HepG2 (cell line): Measurements from ENCODE around the gene CD151. TPM values are rescaled to one million over a fixed set of nuclear protein-coding genes. Genes with fewer than 3 reads are reported as not detected.

Experiments
- AHR ChIP-seq: IDR thresholded peaks from 2 replicates; pipeline ENCODE4 v1.6.1; 2018; ENCODE audit warnings: missing genetic modification reagents, missing compliant biosample characterization
- ATF7 ChIP-seq, 2 experiments: fragments of 450-650 bp in 1 of 2; sonication (generic) in 1 of 2; formaldehyde crosslinking in 1 of 2; IDR thresholded peaks; 2 replicates each; pipeline versions ENCODE4 v1.4.0 to v1.6.1; 2016 to 2020; ENCODE audit warnings: antibody characterized with exemption in 1 of 2, mild to moderate bottlenecking in 1 of 2, missing genetic modification reagents in 1 of 2
- CREM ChIP-seq, 2 experiments: sonication (generic) in 1 of 2; formaldehyde crosslinking in 1 of 2; IDR thresholded peaks; 2 replicates each; pipeline versions ENCODE4 v1.4.0 to v1.6.1; 2016 to 2020; ENCODE audit warnings: antibody characterized with exemption in 1 of 2, mild to moderate bottlenecking in 1 of 2, missing genetic modification reagents in 1 of 2
- POLR2A ChIP-seq, 2 experiments: IDR thresholded peaks; 2 replicates each; pipeline ENCODE4 v1.6.1; 2011; ENCODE audit warnings: low read depth in 2 of 2, low read length in 2 of 2, mild to moderate bottlenecking in 1 of 2, moderate library complexity in 1 of 2; ENCODE audit not compliant: insufficient read depth in 1 of 2
- TRIM24 ChIP-seq: sonication (generic); formaldehyde crosslinking; IDR thresholded peaks from 2 replicates; pipeline ENCODE4 v1.8.0; 2022; ENCODE audit warnings: mild to moderate bottlenecking, missing genetic modification reagents
- YEATS2 ChIP-seq: sonication (generic); formaldehyde crosslinking; IDR thresholded peaks from 2 replicates; pipeline ENCODE4 v1.4.0; 2020; ENCODE audit warnings: missing genetic modification reagents, borderline replicate concordance
- ZBTB7A ChIP-seq: sonication (generic); formaldehyde crosslinking; IDR thresholded peaks from 2 replicates; pipeline ENCODE4 v1.8.0; 2022; ENCODE audit warnings: mild to moderate bottlenecking, missing genetic modification reagents
- ZFYVE20 ChIP-seq: sonication (generic); formaldehyde crosslinking; IDR thresholded peaks from 2 replicates; pipeline ENCODE4 v1.8.0; 2023; ENCODE audit warnings: low read depth, mild to moderate bottlenecking, moderate library complexity, missing genetic modification reagents, borderline replicate concordance
- ZMYM4 ChIP-seq: sonication (generic); formaldehyde crosslinking; IDR thresholded peaks from 2 replicates; pipeline ENCODE4 v1.8.1; 2023; ENCODE audit warnings: mild to moderate bottlenecking, missing genetic modification reagents
- ZNF225 ChIP-seq: sonication (generic); formaldehyde crosslinking; IDR thresholded peaks from 2 replicates; pipeline ENCODE4 v1.4.0; 2020; ENCODE audit warnings: mild to moderate bottlenecking, missing genetic modification reagents
- ZNF256 ChIP-seq: sonication (generic); formaldehyde crosslinking; conservative IDR thresholded peaks from 2 replicates; pipeline ENCODE4 v1.4.0; 2020; ENCODE audit warnings: missing genetic modification reagents
- ZNF350 ChIP-seq: sonication (generic); formaldehyde crosslinking; IDR thresholded peaks from 2 replicates; pipeline ENCODE4 v1.4.0; 2020; ENCODE audit warnings: mild to moderate bottlenecking, low read depth, missing genetic modification reagents, borderline replicate concordance
- ZNF589 ChIP-seq: sonication (generic); formaldehyde crosslinking; conservative IDR thresholded peaks from 2 replicates; pipeline ENCODE4 v1.8.0; 2022; ENCODE audit warnings: mild to moderate bottlenecking, moderate library complexity, missing genetic modification reagents
- ZNF605 ChIP-seq: sonication (generic); formaldehyde crosslinking; IDR thresholded peaks from 2 replicates; pipeline ENCODE4 v1.8.0; 2022; ENCODE audit warnings: mild to moderate bottlenecking, missing genetic modification reagents
- ZNF660 ChIP-seq: sonication (generic); formaldehyde crosslinking; IDR thresholded peaks from 2 replicates; pipeline ENCODE4 v1.5.1; 2020; ENCODE audit warnings: mild to moderate bottlenecking, low read depth, missing genetic modification reagents, borderline replicate concordance
- polyA plus RNA-seq, 8 experiments: library from polyadenylated mRNA; depleted of rRNA in 3 of 8; stranded (reverse) in 7 of 8; unstranded in 1 of 8; fragments of >200 nt; fragmentation: Illumina TruSeq in 4 of 8; extraction: Trizol in 4 of 8; gene quantifications; 2 replicates each; pipeline versions ENCODE4 v1.2.1 to v1.2.3, GENCODE V29; 2011 to 2016; ENCODE audit warnings: low read depth in 4 of 8, missing spikeins in 1 of 8, mixed read lengths in 1 of 8; ENCODE audit not compliant: insufficient read depth in 1 of 8
- total RNA-seq, 5 experiments: library from RNA; depleted of rRNA; stranded (reverse); fragments of >200 nt; fragmentation: Illumina TruSeq; extraction: Trizol; gene quantifications; 2 replicates each; pipeline ENCODE4 v1.2.3, GENCODE V29; 2016; ENCODE audit warnings: low read depth in 1 of 5
- TF ChIP-seq, protein P1 (sequence below), 2 experiments: fragments of 450-650 bp in 1 of 2; sonication (generic) in 1 of 2; formaldehyde crosslinking; IDR thresholded peaks; 2 replicates each; pipeline versions ENCODE4 v1.5.0 to v1.8.0; 2020 to 2022; ENCODE audit warnings: mild to moderate bottlenecking in 1 of 2, missing genetic modification reagents in 1 of 2
- TF ChIP-seq, protein P2 (sequence below): sonication (generic); formaldehyde crosslinking; IDR thresholded peaks from 2 replicates; pipeline ENCODE4 v1.8.1; 2023; ENCODE audit warnings: mild to moderate bottlenecking, missing genetic modification reagents
- TF ChIP-seq, protein P3 (sequence below): sonication (generic); formaldehyde crosslinking; IDR thresholded peaks from 2 replicates; pipeline ENCODE4 v1.4.0; 2020; ENCODE audit warnings: missing genetic modification reagents
- TF ChIP-seq, protein P4 (sequence below): sonication (generic); formaldehyde crosslinking; IDR thresholded peaks from 2 replicates; pipeline ENCODE4 v1.5.0; 2020; ENCODE audit warnings: missing genetic modification reagents, mild to moderate bottlenecking, borderline replicate concordance

Gene CD151
- total and polyA plus RNA-seq, 2 of the 13 experiments (the other 11 are each of a cell fraction or from before 2014, with no cell fraction given) = 125 to 197 TPM

DNA sequence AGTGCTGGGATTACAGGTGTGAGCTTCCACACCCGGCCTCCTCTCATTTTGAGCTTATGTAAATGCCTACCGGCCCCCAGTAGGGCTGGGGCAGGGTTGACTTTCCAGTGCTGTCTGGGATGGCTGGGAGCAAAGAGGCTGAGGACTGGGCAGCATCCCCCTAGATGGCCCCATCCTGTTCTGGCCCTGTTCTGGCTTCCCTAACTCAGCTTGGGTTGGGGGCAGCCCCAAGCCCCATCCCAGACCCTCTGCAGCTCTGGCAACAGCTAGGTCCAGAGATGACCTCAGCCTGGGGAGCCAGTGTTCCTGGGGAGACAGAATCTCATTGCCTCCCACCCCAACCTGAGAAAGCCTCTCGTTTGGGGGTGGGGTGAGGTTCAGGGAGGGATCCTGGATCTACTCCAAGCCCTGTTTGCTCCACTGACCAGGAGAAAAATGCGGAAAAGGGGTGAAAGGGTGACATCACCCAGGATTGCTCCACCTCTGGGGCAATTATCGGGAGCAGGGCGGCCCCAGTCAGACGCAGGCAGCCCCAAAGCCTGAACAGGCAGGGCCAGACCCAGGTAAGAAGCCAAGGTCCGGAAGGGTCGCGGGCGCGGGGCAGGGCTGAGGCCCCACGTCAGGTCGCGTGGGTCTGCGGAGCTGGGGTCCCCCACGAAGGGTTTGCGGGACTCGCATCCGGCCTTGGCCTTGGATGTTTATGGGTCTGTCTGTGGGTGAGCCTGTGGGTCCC, 14.2 kb upstream of the CD151 start, which contains the start of gene PNPLA2 (continued):
- TF ChIP-seq, protein P1, sequence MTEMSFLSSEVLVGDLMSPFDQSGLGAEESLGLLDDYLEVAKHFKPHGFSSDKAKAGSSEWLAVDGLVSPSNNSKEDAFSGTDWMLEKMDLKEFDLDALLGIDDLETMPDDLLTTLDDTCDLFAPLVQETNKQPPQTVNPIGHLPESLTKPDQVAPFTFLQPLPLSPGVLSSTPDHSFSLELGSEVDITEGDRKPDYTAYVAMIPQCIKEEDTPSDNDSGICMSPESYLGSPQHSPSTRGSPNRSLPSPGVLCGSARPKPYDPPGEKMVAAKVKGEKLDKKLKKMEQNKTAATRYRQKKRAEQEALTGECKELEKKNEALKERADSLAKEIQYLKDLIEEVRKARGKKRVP (CRISPR knock-in tag; IDR thresholded peaks at IDR 0.05) = peak in 1 of 2 experiments; percentile 76; a peak in 2 of 4 replicates
- TF ChIP-seq, protein P2, sequence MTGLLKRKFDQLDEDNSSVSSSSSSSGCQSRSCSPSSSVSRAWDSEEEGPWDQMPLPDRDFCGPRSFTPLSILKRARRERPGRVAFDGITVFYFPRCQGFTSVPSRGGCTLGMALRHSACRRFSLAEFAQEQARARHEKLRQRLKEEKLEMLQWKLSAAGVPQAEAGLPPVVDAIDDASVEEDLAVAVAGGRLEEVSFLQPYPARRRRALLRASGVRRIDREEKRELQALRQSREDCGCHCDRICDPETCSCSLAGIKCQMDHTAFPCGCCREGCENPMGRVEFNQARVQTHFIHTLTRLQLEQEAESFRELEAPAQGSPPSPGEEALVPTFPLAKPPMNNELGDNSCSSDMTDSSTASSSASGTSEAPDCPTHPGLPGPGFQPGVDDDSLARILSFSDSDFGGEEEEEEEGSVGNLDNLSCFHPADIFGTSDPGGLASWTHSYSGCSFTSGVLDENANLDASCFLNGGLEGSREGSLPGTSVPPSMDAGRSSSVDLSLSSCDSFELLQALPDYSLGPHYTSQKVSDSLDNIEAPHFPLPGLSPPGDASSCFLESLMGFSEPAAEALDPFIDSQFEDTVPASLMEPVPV = no peak
- TF ChIP-seq ZFYVE20 = no peak
- TF ChIP-seq AHR (CRISPR knock-in tag) = 0 out of 2 replicates have a peak, but pooled peaks have one; percentile 44
- peak; percentile 67; the same call in 1 of the 2 replicates for TF ChIP-seq ZNF350
- peak; percentile 80; the same call in 1 of the 2 replicates for TF ChIP-seq ZNF605
- TF ChIP-seq ZNF660 (CRISPR knock-in tag) = no peak
- TF ChIP-seq, protein P3, sequence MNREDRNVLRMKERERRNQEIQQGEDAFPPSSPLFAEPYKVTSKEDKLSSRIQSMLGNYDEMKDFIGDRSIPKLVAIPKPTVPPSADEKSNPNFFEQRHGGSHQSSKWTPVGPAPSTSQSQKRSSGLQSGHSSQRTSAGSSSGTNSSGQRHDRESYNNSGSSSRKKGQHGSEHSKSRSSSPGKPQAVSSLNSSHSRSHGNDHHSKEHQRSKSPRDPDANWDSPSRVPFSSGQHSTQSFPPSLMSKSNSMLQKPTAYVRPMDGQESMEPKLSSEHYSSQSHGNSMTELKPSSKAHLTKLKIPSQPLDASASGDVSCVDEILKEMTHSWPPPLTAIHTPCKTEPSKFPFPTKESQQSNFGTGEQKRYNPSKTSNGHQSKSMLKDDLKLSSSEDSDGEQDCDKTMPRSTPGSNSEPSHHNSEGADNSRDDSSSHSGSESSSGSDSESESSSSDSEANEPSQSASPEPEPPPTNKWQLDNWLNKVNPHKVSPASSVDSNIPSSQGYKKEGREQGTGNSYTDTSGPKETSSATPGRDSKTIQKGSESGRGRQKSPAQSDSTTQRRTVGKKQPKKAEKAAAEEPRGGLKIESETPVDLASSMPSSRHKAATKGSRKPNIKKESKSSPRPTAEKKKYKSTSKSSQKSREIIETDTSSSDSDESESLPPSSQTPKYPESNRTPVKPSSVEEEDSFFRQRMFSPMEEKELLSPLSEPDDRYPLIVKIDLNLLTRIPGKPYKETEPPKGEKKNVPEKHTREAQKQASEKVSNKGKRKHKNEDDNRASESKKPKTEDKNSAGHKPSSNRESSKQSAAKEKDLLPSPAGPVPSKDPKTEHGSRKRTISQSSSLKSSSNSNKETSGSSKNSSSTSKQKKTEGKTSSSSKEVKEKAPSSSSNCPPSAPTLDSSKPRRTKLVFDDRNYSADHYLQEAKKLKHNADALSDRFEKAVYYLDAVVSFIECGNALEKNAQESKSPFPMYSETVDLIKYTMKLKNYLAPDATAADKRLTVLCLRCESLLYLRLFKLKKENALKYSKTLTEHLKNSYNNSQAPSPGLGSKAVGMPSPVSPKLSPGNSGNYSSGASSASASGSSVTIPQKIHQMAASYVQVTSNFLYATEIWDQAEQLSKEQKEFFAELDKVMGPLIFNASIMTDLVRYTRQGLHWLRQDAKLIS = 0 out of 2 replicates have a peak, but pooled peaks have one; percentile 37
- TF ChIP-seq CREM (IDR thresholded peaks at IDR 0.05) = no peak
- 0 out of 2 replicates have a peak, but pooled peaks have one; percentile 15 for TF ChIP-seq CREM (CRISPR knock-in tag; IDR thresholded peaks at IDR 0.05)
- TF ChIP-seq ZBTB7A = peak; percentile 21; the same call in 1 of the 2 replicates
- TF ChIP-seq, protein P4, sequence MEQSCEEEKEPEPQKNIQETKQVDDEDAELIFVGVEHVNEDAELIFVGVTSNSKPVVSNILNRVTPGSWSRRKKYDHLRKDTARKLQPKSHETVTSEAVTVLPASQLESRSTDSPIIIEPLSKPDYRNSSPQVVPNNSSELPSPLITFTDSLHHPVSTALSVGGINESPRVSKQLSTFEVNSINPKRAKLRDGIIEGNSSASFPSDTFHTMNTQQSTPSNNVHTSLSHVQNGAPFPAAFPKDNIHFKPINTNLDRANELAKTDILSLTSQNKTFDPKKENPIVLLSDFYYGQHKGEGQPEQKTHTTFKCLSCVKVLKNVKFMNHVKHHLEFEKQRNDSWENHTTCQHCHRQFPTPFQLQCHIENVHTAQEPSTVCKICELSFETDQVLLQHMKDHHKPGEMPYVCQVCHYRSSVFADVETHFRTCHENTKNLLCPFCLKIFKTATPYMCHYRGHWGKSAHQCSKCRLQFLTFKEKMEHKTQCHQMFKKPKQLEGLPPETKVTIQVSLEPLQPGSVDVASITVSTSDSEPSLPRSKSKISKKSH (CRISPR knock-in tag) = peak; percentile 34; the same call in 1 of the 2 replicates
- 0 out of 2 replicates have a peak, but pooled peaks have one; percentile 16 for TF ChIP-seq ZNF256
- TF ChIP-seq ZMYM4 = 0 out of 2 replicates have a peak, but pooled peaks have one; percentile 24
- peak; percentile 29; the same call in 1 of the 2 replicates for TF ChIP-seq YEATS2 (CRISPR knock-in tag)
- TF ChIP-seq ZNF589 = 0 out of 2 replicates have a peak, but pooled peaks have one; percentile 24
- peak; percentile 69 for TF ChIP-seq ATF7 (IDR thresholded peaks at IDR 0.05)
- TF ChIP-seq ATF7 (CRISPR knock-in tag; IDR thresholded peaks at IDR 0.05) = peak; percentile 94
- TF ChIP-seq TRIM24 (CRISPR knock-in tag) = peak; percentile 41; the same call in 1 of the 2 replicates
- 0 out of 2 replicates have a peak, but pooled peaks have one; percentile 10 for TF ChIP-seq ZNF225 (CRISPR knock-in tag)
- TF ChIP-seq POLR2A (IDR thresholded peaks at IDR 0.05; ENCODE audit: insufficient read depth in 1 of 2, low read depth in 2 of 2, low read length in 2 of 2) = peak in 1 of 2 experiments; percentile 69; a peak in 1 of 4 replicates
